ENCODE measurements around the gene ALPK3.

DNA sequence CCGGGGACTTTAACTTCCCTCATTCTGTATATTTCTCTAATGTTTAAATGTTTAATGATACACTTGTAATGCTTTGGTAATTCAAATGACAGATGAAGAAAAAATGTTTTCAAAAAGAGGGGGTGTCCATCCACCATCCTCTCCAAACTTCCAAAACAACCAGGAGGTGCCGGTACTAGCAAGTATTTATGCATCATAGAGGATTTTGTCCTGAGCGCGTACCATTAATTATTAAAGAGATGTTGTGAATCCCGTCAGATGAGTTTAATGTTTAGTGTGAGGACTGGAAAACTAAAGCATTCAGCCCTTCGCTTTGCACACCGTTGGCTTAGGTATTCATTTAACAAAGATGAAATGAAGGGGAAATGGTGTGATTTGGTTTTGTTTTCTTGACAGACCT lies 68.6 kb downstream of the ALPK3 start:
- TF ChIP-seq, protein P1, sequence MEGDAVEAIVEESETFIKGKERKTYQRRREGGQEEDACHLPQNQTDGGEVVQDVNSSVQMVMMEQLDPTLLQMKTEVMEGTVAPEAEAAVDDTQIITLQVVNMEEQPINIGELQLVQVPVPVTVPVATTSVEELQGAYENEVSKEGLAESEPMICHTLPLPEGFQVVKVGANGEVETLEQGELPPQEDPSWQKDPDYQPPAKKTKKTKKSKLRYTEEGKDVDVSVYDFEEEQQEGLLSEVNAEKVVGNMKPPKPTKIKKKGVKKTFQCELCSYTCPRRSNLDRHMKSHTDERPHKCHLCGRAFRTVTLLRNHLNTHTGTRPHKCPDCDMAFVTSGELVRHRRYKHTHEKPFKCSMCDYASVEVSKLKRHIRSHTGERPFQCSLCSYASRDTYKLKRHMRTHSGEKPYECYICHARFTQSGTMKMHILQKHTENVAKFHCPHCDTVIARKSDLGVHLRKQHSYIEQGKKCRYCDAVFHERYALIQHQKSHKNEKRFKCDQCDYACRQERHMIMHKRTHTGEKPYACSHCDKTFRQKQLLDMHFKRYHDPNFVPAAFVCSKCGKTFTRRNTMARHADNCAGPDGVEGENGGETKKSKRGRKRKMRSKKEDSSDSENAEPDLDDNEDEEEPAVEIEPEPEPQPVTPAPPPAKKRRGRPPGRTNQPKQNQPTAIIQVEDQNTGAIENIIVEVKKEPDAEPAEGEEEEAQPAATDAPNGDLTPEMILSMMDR (IDR thresholded peaks at IDR 0.05): no peak
- TF ChIP-seq POLR2AphosphoS5 (IDR thresholded peaks at IDR 0.05): no peak

Data from suprapubic skin (tissue), 3 donors.